Neural crest cell (in vitro differentiated cells): ENCODE data around the gene EIPR1. TPM values are rescaled to one million over a fixed set of nuclear protein-coding genes. Genes with fewer than 3 reads are reported as not detected.

ENCODE experiments used
- DNase-seq: peaks from one replicate; pipeline ENCODE4 v3.0.0; 2021; ENCODE audit warnings: low read depth, mixed read lengths, low spot score
- H3K27ac Mint-ChIP-seq: one replicate; pipeline ENCODE4 v1.8.0; 2021; ENCODE audit warnings: mild to moderate bottlenecking, mixed read lengths; ENCODE audit not compliant: unreplicated experiment
- H3K27me3 Mint-ChIP-seq: 2 replicates; pipeline ENCODE4 v1.8.0; 2021; ENCODE audit warnings: low read depth, mild to moderate bottlenecking, mixed read lengths
- H3K36me3 Mint-ChIP-seq: 2 replicates; pipeline ENCODE4 v1.8.0; 2021; ENCODE audit warnings: low read depth, mild to moderate bottlenecking, mixed read lengths
- H3K4me1 Mint-ChIP-seq: 2 replicates; pipeline ENCODE4 v1.8.0; 2021; ENCODE audit warnings: mixed read lengths
- H3K4me3 Mint-ChIP-seq: one replicate; pipeline ENCODE4 v1.8.0; 2021; ENCODE audit warnings: mild to moderate bottlenecking, mixed read lengths
- H3K9me3 Mint-ChIP-seq: 2 replicates; pipeline ENCODE4 v1.8.0; 2021; ENCODE audit warnings: mixed read lengths
- CTCF ChIP-seq: fragments of 200-600 bp; sonication (generic); conservative IDR thresholded peaks from 2 replicates; pipeline ENCODE4 v1.5.0; 2021; ENCODE audit warnings: antibody characterized with exemption, mild to moderate bottlenecking
- total RNA-seq: library from RNA; stranded (reverse); gene quantifications from 2 replicates; pipeline ENCODE4 v1.2.1, GENCODE V29; 2021

The EIPR1 gene
- total RNA-seq, 1 donor from 2014 or later, result 33.0 TPM

- TF ChIP-seq CTCF, result no peak
- no peak for DNase-seq
- H3K27me3 Mint-ChIP-seq, result no peaks in the 10 kb centered on the region
- H3K27ac Mint-ChIP-seq, result peak overlapping the region; percentile 16
- H3K4me3 Mint-ChIP-seq, result no peak overlapping the region
- no peaks in the 10 kb centered on the region for H3K9me3 Mint-ChIP-seq
- H3K36me3 Mint-ChIP-seq, result no peaks in the 10 kb centered on the region
- peaks cover 31% of the 10 kb centered on the region for H3K4me1 Mint-ChIP-seq
These were observed 234.6 kb downstream of the EIPR1 start for GRCh38 chr2:3142961-3143571.

- no peaks in the 10 kb centered on the region for H3K36me3 Mint-ChIP-seq
- no peak for TF ChIP-seq CTCF
- H3K4me1 Mint-ChIP-seq, result peaks cover 31% of the 10 kb centered on the region
- no peak overlapping the region for H3K4me3 Mint-ChIP-seq
- no peak overlapping the region for H3K27ac Mint-ChIP-seq
- no peaks in the 10 kb centered on the region for H3K27me3 Mint-ChIP-seq
- DNase-seq, result no peak
- no peaks in the 10 kb centered on the region for H3K9me3 Mint-ChIP-seq
These were observed 235.4 kb downstream of the EIPR1 start for GRCh38 chr2:3142210-3142609.

- DNase-seq, result no peak
These were observed 235.9 kb downstream of the EIPR1 start for GRCh38 chr2:3141696-3142095.

GRCh38 chr2:3139906-3140305 is 237.7 kb downstream of the EIPR1 start:
- Mint-ChIP-seq H3K4me1 (peaks cover 18% of the 10 kb centered on the region), H3K27me3 (no peaks in the 10 kb centered on the region), H3K36me3 (peaks cover 5% of the 10 kb centered on the region), H3K27ac (no peak overlapping the region), H3K4me3 (no peak overlapping the region), H3K9me3 (peaks cover 5% of the 10 kb centered on the region)
- TF ChIP-seq CTCF, result no peak
- no peak for DNase-seq

More at GRCh38 chr2:3141696-3142095, 235.9 kb downstream of the EIPR1 start:
- TF ChIP-seq CTCF, result no peak
- no peaks in the 10 kb centered on the region for H3K27me3 Mint-ChIP-seq
- H3K9me3 Mint-ChIP-seq, result no peaks in the 10 kb centered on the region
- no peak overlapping the region for H3K4me3 Mint-ChIP-seq
- peaks cover 27% of the 10 kb centered on the region for H3K4me1 Mint-ChIP-seq
- no peaks in the 10 kb centered on the region for H3K36me3 Mint-ChIP-seq
- H3K27ac Mint-ChIP-seq, result no peak overlapping the region

Other genes with a start within 250 kb of the EIPR1 start
- gene TRAPPC12, start 1.9 kb upstream of the EIPR1 start, total RNA-seq, result 96.9 and 104 TPM in 2 replicates
- gene ADI1, start 141.7 kb upstream of the EIPR1 start, total RNA-seq, result 32.4 and 32.8 TPM in 2 replicates
- 28.9 and 33.7 TPM in 2 replicates for gene RNASEH1, start 180.5 kb upstream of the EIPR1 start, total RNA-seq
- 1,758 and 1,929 TPM in 2 replicates for gene RPS7, start 197.4 kb upstream of the EIPR1 start, total RNA-seq
- not detected in 2 replicates for gene COLEC11, start 217.3 kb upstream of the EIPR1 start, total RNA-seq